ENCODE data around the gene SYNPR. TPM values are rescaled to one million over a fixed set of nuclear protein-coding genes. Genes with fewer than 3 reads are reported as not detected.

The SYNPR gene
- total and polyA plus RNA-seq, 5 donors from 2014 or later = not detected

GRCh38 chr3:63654211-63654610 lies 376.1 kb downstream of the SYNPR start:
- Histone ChIP-seq H3K36me3 (ENCODE audit: control insufficient read depth, insufficient read depth, low read length) (no peaks in the 10 kb centered on the region), H3K27ac (ENCODE audit: insufficient read depth, low read length, poor library complexity, severe bottlenecking) (no peak overlapping the region), H3K9me3 (ENCODE audit: control insufficient read depth in 2 of 2, low read length in 2 of 2) (no peaks in the 10 kb centered on the region), H3K4me3 (ENCODE audit: low read depth, low read length) (no peak overlapping the region), H3K27me3 (ENCODE audit: control insufficient read depth, insufficient read depth, low read length) (no peaks in the 10 kb centered on the region), H3K4me1 (ENCODE audit: control insufficient read depth, insufficient read depth, low read length, poor library complexity, severe bottlenecking) (no peaks in the 10 kb centered on the region)
- Mint-ChIP-seq H3K27ac (no peak overlapping the region), H3K36me3 (no peaks in the 10 kb centered on the region), H3K4me3 (no peak overlapping the region), H3K27me3 (no peaks in the 10 kb centered on the region), H3K9me3 (peaks cover 0 to 10% (median 0%) of the 10 kb centered on the region in 7 donors), H3K4me1 (no peaks in the 10 kb centered on the region)
- no peak for ATAC-seq (ENCODE audit: low read depth in 2 of 2)
- no peak for DNase-seq

GRCh38 chr3:63654931-63655330 lies 376.8 kb downstream of the SYNPR start:
- Mint-ChIP-seq H3K36me3 (no peaks in the 10 kb centered on the region), H3K9me3 (peaks cover 0 to 10% (median 0%) of the 10 kb centered on the region in 7 donors)
- no peaks in the 10 kb centered on the region for H3K9me3 ChIP-seq (ENCODE audit: control insufficient read depth in 2 of 2, low read length in 2 of 2)

GRCh38 chr3:63655519-63655918 lies 377.4 kb downstream of the SYNPR start:
- ATAC-seq (ENCODE audit: low read depth in 2 of 2) (no peak), DNase-seq (no peak)
- no peaks in the 10 kb centered on the region for H3K4me1 ChIP-seq (ENCODE audit: control insufficient read depth, insufficient read depth, low read length, poor library complexity, severe bottlenecking)
- no peaks in the 10 kb centered on the region for H3K9me3 ChIP-seq (ENCODE audit: control insufficient read depth in 2 of 2, low read length in 2 of 2)
- no peak overlapping the region for H3K27ac ChIP-seq (ENCODE audit: insufficient read depth, low read length, poor library complexity, severe bottlenecking)
- no peaks in the 10 kb centered on the region for H3K27me3 Mint-ChIP-seq
- no peak overlapping the region for H3K4me3 Mint-ChIP-seq
- peaks cover 0 to 10% (median 0%) of the 10 kb centered on the region in 7 donors for H3K9me3 Mint-ChIP-seq
- no peaks in the 10 kb centered on the region for H3K27me3 ChIP-seq (ENCODE audit: control insufficient read depth, insufficient read depth, low read length)
- no peaks in the 10 kb centered on the region for H3K36me3 ChIP-seq (ENCODE audit: control insufficient read depth, insufficient read depth, low read length)
- H3K27ac Mint-ChIP-seq = no peak overlapping the region
- H3K4me3 ChIP-seq (ENCODE audit: low read depth, low read length) = no peak overlapping the region
- H3K36me3 Mint-ChIP-seq = no peaks in the 10 kb centered on the region
- no peaks in the 10 kb centered on the region for H3K4me1 Mint-ChIP-seq

More at GRCh38 chr3:63654931-63655330, 376.8 kb downstream of the SYNPR start:
- H3K4me1 Mint-ChIP-seq = no peaks in the 10 kb centered on the region
- Histone ChIP-seq H3K4me1 (ENCODE audit: control insufficient read depth, insufficient read depth, low read length, poor library complexity, severe bottlenecking) (no peaks in the 10 kb centered on the region), H3K27ac (ENCODE audit: insufficient read depth, low read length, poor library complexity, severe bottlenecking) (no peak overlapping the region), H3K27me3 (ENCODE audit: control insufficient read depth, insufficient read depth, low read length) (no peaks in the 10 kb centered on the region), H3K36me3 (ENCODE audit: control insufficient read depth, insufficient read depth, low read length) (no peaks in the 10 kb centered on the region), H3K4me3 (ENCODE audit: low read depth, low read length) (no peak overlapping the region)
- DNase-seq (no peak), ATAC-seq (ENCODE audit: low read depth in 2 of 2) (no peak)
- H3K27me3 Mint-ChIP-seq = no peaks in the 10 kb centered on the region
- H3K4me3 Mint-ChIP-seq = no peak overlapping the region
- H3K27ac Mint-ChIP-seq = no peak overlapping the region

GRCh38 chr3:63656786-63657185 lies 378.7 kb downstream of the SYNPR start:
- H3K9me3 ChIP-seq (ENCODE audit: control insufficient read depth in 2 of 2, low read length in 2 of 2) = no peaks in the 10 kb centered on the region
- Mint-ChIP-seq H3K36me3 (no peaks in the 10 kb centered on the region), H3K27ac (no peak overlapping the region), H3K27me3 (no peaks in the 10 kb centered on the region), H3K9me3 (peaks cover 0 to 9% (median 0%) of the 10 kb centered on the region in 7 donors), H3K4me1 (no peaks in the 10 kb centered on the region), H3K4me3 (no peak overlapping the region)
- no peak overlapping the region for H3K27ac ChIP-seq (ENCODE audit: insufficient read depth, low read length, poor library complexity, severe bottlenecking)
- DNase-seq (no peak), ATAC-seq (ENCODE audit: low read depth in 2 of 2) (no peak)
- no peaks in the 10 kb centered on the region for H3K36me3 ChIP-seq (ENCODE audit: control insufficient read depth, insufficient read depth, low read length)
- H3K4me3 ChIP-seq (ENCODE audit: low read depth, low read length) = no peak overlapping the region
- no peaks in the 10 kb centered on the region for H3K4me1 ChIP-seq (ENCODE audit: control insufficient read depth, insufficient read depth, low read length, poor library complexity, severe bottlenecking)
- no peaks in the 10 kb centered on the region for H3K27me3 ChIP-seq (ENCODE audit: control insufficient read depth, insufficient read depth, low read length)

GRCh38 chr3:63661242-63661641 lies 383.1 kb downstream of the SYNPR start:
- no peak for ATAC-seq (ENCODE audit: low read depth in 2 of 2)
- no peak for DNase-seq
- Histone ChIP-seq H3K27ac (ENCODE audit: insufficient read depth, low read length, poor library complexity, severe bottlenecking) (no peak overlapping the region), H3K27me3 (ENCODE audit: control insufficient read depth, insufficient read depth, low read length) (no peaks in the 10 kb centered on the region), H3K9me3 (ENCODE audit: control insufficient read depth in 2 of 2, low read length in 2 of 2) (no peaks in the 10 kb centered on the region), H3K4me1 (ENCODE audit: control insufficient read depth, insufficient read depth, low read length, poor library complexity, severe bottlenecking) (no peaks in the 10 kb centered on the region), H3K4me3 (ENCODE audit: low read depth, low read length) (no peak overlapping the region), H3K36me3 (ENCODE audit: control insufficient read depth, insufficient read depth, low read length) (no peaks in the 10 kb centered on the region)
- no peak overlapping the region for H3K27ac Mint-ChIP-seq
- no peaks in the 10 kb centered on the region for H3K4me1 Mint-ChIP-seq
- no peaks in the 10 kb centered on the region for H3K36me3 Mint-ChIP-seq
- H3K27me3 Mint-ChIP-seq = no peaks in the 10 kb centered on the region
- peaks cover 0 to 2% (median 0%) of the 10 kb centered on the region in 7 donors for H3K9me3 Mint-ChIP-seq
- no peak overlapping the region for H3K4me3 Mint-ChIP-seq

GRCh38 chr3:63662011-63662410 lies 383.9 kb downstream of the SYNPR start:
- Histone ChIP-seq H3K9me3 (ENCODE audit: control insufficient read depth in 2 of 2, low read length in 2 of 2) (no peaks in the 10 kb centered on the region), H3K4me1 (ENCODE audit: control insufficient read depth, insufficient read depth, low read length, poor library complexity, severe bottlenecking) (no peaks in the 10 kb centered on the region), H3K36me3 (ENCODE audit: control insufficient read depth, insufficient read depth, low read length) (no peaks in the 10 kb centered on the region), H3K27me3 (ENCODE audit: control insufficient read depth, insufficient read depth, low read length) (no peaks in the 10 kb centered on the region), H3K27ac (ENCODE audit: insufficient read depth, low read length, poor library complexity, severe bottlenecking) (no peak overlapping the region), H3K4me3 (ENCODE audit: low read depth, low read length) (no peak overlapping the region)
- Mint-ChIP-seq H3K4me1 (no peaks in the 10 kb centered on the region), H3K27ac (no peak overlapping the region), H3K27me3 (no peaks in the 10 kb centered on the region), H3K4me3 (no peak overlapping the region), H3K36me3 (no peaks in the 10 kb centered on the region), H3K9me3 (peaks cover 0 to 2% (median 0%) of the 10 kb centered on the region in 7 donors)
- ATAC-seq (ENCODE audit: low read depth in 2 of 2) = no peak
- no peak for DNase-seq

GRCh38 chr3:63662500-63662899 lies 384.4 kb downstream of the SYNPR start:
- Histone ChIP-seq H3K27me3 (ENCODE audit: control insufficient read depth, insufficient read depth, low read length) (no peaks in the 10 kb centered on the region), H3K27ac (ENCODE audit: insufficient read depth, low read length, poor library complexity, severe bottlenecking) (no peak overlapping the region), H3K9me3 (ENCODE audit: control insufficient read depth in 2 of 2, low read length in 2 of 2) (no peaks in the 10 kb centered on the region), H3K36me3 (ENCODE audit: control insufficient read depth, insufficient read depth, low read length) (no peaks in the 10 kb centered on the region), H3K4me3 (ENCODE audit: low read depth, low read length) (no peak overlapping the region), H3K4me1 (ENCODE audit: control insufficient read depth, insufficient read depth, low read length, poor library complexity, severe bottlenecking) (no peaks in the 10 kb centered on the region)
- H3K27me3 Mint-ChIP-seq = no peaks in the 10 kb centered on the region
- peaks cover 0 to 2% (median 0%) of the 10 kb centered on the region in 7 donors for H3K9me3 Mint-ChIP-seq
- no peak overlapping the region for H3K4me3 Mint-ChIP-seq
- no peaks in the 10 kb centered on the region for H3K36me3 Mint-ChIP-seq
- H3K27ac Mint-ChIP-seq = no peak overlapping the region
- no peak for ATAC-seq (ENCODE audit: low read depth in 2 of 2)
- H3K4me1 Mint-ChIP-seq = no peaks in the 10 kb centered on the region
- no peak for DNase-seq

Measured in CD4-positive, CD25-positive, alpha-beta regulatory T cell (primary cell).